GM23338 (cell line): ENCODE data around the gene RCVRN. TPM values are rescaled to one million over a fixed set of nuclear protein-coding genes. Genes with fewer than 3 reads are reported as not detected.

ENCODE experiments used
- ATAC-seq: fragments of 200-7000 bp; cut with Tn5 transposase; 3 replicates; pipeline ENCODE4 v1.9.1; 2020
- DNase-seq: peaks from one replicate; pipeline ENCODE4 v3.0.0-alpha.2; 2015; ENCODE audit warnings: low spot score
- H2AFZ ChIP-seq: fragments of 200-600 bp; sonication (generic); 2 replicates; pipeline ENCODE4 v1.8.0; 2016; ENCODE audit warnings: antibody characterized with exemption, mild to moderate bottlenecking, moderate library complexity
- H3F3A ChIP-seq: fragments of 200-600 bp; sonication (generic); replicated peaks from 2 replicates; pipeline ENCODE4 v1.8.0; 2017; ENCODE audit warnings: antibody characterized with exemption, mixed run types, low read depth
- H3K27ac ChIP-seq: fragments of 200-600 bp; sonication (generic); 2 replicates; pipeline ENCODE4 v1.6.1; 2016; ENCODE audit warnings: low read depth
- H3K27me3 ChIP-seq: fragments of 200-600 bp; sonication (generic); 2 replicates; pipeline ENCODE4 v1.8.0; 2016; ENCODE audit warnings: mild to moderate bottlenecking, mixed run types, moderate library complexity; ENCODE audit not compliant: insufficient read depth
- H3K36me3 ChIP-seq: fragments of 200-600 bp; sonication (generic); 2 replicates; pipeline ENCODE4 v1.8.0; 2016; ENCODE audit warnings: mild to moderate bottlenecking; ENCODE audit not compliant: insufficient read depth
- H3K4me1 ChIP-seq: fragments of 200-600 bp; sonication (generic); 2 replicates; pipeline ENCODE4 v1.8.0; 2016; ENCODE audit warnings: mild to moderate bottlenecking, moderate library complexity; ENCODE audit not compliant: insufficient read depth
- H3K4me2 ChIP-seq: fragments of 200-600 bp; sonication (generic); 2 replicates; pipeline ENCODE4 v1.7.1; 2017; ENCODE audit warnings: mixed run types
- H3K4me3 ChIP-seq: fragments of 200-600 bp; sonication (generic); 2 replicates; pipeline ENCODE4 v1.6.1; 2016; ENCODE audit warnings: mixed run types
- H3K79me2 ChIP-seq: fragments of 200-600 bp; sonication (generic); replicated peaks from 2 replicates; pipeline ENCODE4 v1.8.0; 2017; ENCODE audit warnings: mild to moderate bottlenecking; ENCODE audit not compliant: insufficient read depth
- H3K9me2 ChIP-seq: fragments of 200-600 bp; sonication (generic); 2 replicates; pipeline ENCODE4 v1.8.0; 2017; ENCODE audit not compliant: insufficient read depth
- H4K20me1 ChIP-seq: fragments of 200-600 bp; sonication (generic); replicated peaks from 2 replicates; pipeline ENCODE4 v1.8.0; 2017; ENCODE audit warnings: mild to moderate bottlenecking; ENCODE audit not compliant: insufficient read depth
- H3K27ac Mint-ChIP-seq: 2 replicates; pipeline ENCODE4 v1.8.0; 2020; ENCODE audit warnings: inconsistent platforms, mild to moderate bottlenecking, moderate library complexity, mixed read lengths
- H3K27me3 Mint-ChIP-seq: 3 replicates; pipeline ENCODE4 v1.8.0; 2022; ENCODE audit warnings: low read depth, mild to moderate bottlenecking, moderate library complexity, mixed read lengths, inconsistent platforms; ENCODE audit not compliant: insufficient read depth, poor library complexity
- H3K36me3 Mint-ChIP-seq: 3 replicates; pipeline ENCODE4 v1.8.0; 2021; ENCODE audit warnings: low read depth, mild to moderate bottlenecking, inconsistent platforms, moderate library complexity, mixed read lengths
- H3K4me1 Mint-ChIP-seq: 3 replicates; pipeline ENCODE4 v1.8.0; 2020; ENCODE audit warnings: mild to moderate bottlenecking, inconsistent platforms, mixed read lengths
- H3K4me3 Mint-ChIP-seq: 3 replicates; pipeline ENCODE4 v1.8.0; 2021; ENCODE audit warnings: moderate library complexity, mild to moderate bottlenecking, inconsistent platforms, mixed read lengths
- H3K9me3 Mint-ChIP-seq: 3 replicates; pipeline ENCODE4 v1.8.0; 2020; ENCODE audit warnings: moderate library complexity, mild to moderate bottlenecking, inconsistent platforms, mixed read lengths
- CREB1 ChIP-seq: fragments of 250-450 bp; sonication (Bioruptor Pico); IDR thresholded peaks from 2 replicates; pipeline ENCODE4 v1.5.0; 2020; ENCODE audit warnings: low read depth, mild to moderate bottlenecking, moderate library complexity
- EZH2 ChIP-seq: fragments of 200-600 bp; sonication (generic); IDR thresholded peaks from one replicate; pipeline ENCODE4 v1.8.0; 2017; ENCODE audit warnings: antibody characterized with exemption, mild to moderate bottlenecking, low read depth; ENCODE audit not compliant: unreplicated experiment
- EZH2phosphoT487 ChIP-seq: fragments of 200-600 bp; sonication (generic); IDR thresholded peaks from one replicate; pipeline ENCODE4 v1.8.1; 2018; ENCODE audit warnings: antibody characterized with exemption; ENCODE audit not compliant: unreplicated experiment
- JUNB ChIP-seq: IDR thresholded peaks from one replicate; pipeline ENCODE4 v1.6.1; 2016; ENCODE audit warnings: antibody characterized with exemption; ENCODE audit not compliant: unreplicated experiment
- NANOG ChIP-seq: IDR thresholded peaks from 2 replicates; pipeline ENCODE4 v1.6.1; 2016; ENCODE audit warnings: antibody characterized with exemption, borderline replicate concordance
- POLR2AphosphoS5 ChIP-seq: IDR thresholded peaks from 2 replicates; pipeline ENCODE4 v1.6.1; 2016; ENCODE audit warnings: antibody characterized with exemption, low read depth
- STAT1 ChIP-seq: IDR thresholded peaks from one replicate; pipeline ENCODE4 v1.6.1; 2016; ENCODE audit warnings: antibody characterized with exemption; ENCODE audit not compliant: unreplicated experiment
- ZNF114 ChIP-seq: fragments of 250-450 bp; sonication (Bioruptor Pico); IDR thresholded peaks from 2 replicates; pipeline ENCODE4 v1.5.0; 2020; ENCODE audit warnings: mild to moderate bottlenecking, moderate library complexity
- ZNF331 ChIP-seq: fragments of 250-450 bp; sonication (Bioruptor Pico); IDR thresholded peaks from 2 replicates; pipeline ENCODE4 v1.5.0; 2020; ENCODE audit warnings: low read depth, mild to moderate bottlenecking, moderate library complexity
- polyA plus RNA-seq: library from polyadenylated mRNA; unstranded; fragments of >200 nt; fragmentation: Nextera tagmentation; extraction: Ambion mirVana; gene quantifications from 2 replicates; pipeline ENCODE4 v1.2.1, GENCODE V29; 2016
- total RNA-seq: library from RNA; depleted of rRNA; stranded (reverse); fragments of >200 nt; shearing (Covaris generic); gene quantifications from 2 replicates; pipeline ENCODE4 v1.2.3, GENCODE V29; 2014
- TF ChIP-seq, protein P1 (sequence below): IDR thresholded peaks from 2 replicates; pipeline ENCODE4 v1.6.1; 2016; ENCODE audit warnings: antibody characterized with exemption
- TF ChIP-seq, protein P2 (sequence below): fragments of 250-450 bp; sonication (Bioruptor Pico); IDR thresholded peaks from 2 replicates; pipeline ENCODE4 v1.5.0; 2020; ENCODE audit warnings: mild to moderate bottlenecking, moderate library complexity
- TF ChIP-seq, protein P3 (sequence below), 2 experiments: fragments of 200-600 bp in 1 of 2; sonication (generic) in 1 of 2; conservative IDR thresholded peaks; 2 replicates each; pipeline versions ENCODE4 v1.5.1 to v1.6.1; 2016 to 2017; ENCODE audit warnings: antibody characterized with exemption in 2 of 2, low read depth in 2 of 2, mild to moderate bottlenecking in 2 of 2, moderate library complexity in 1 of 2

RCVRN gene
- total and polyA plus RNA-seq, 2 experiments from 2014 or later, result not detected

DNA sequence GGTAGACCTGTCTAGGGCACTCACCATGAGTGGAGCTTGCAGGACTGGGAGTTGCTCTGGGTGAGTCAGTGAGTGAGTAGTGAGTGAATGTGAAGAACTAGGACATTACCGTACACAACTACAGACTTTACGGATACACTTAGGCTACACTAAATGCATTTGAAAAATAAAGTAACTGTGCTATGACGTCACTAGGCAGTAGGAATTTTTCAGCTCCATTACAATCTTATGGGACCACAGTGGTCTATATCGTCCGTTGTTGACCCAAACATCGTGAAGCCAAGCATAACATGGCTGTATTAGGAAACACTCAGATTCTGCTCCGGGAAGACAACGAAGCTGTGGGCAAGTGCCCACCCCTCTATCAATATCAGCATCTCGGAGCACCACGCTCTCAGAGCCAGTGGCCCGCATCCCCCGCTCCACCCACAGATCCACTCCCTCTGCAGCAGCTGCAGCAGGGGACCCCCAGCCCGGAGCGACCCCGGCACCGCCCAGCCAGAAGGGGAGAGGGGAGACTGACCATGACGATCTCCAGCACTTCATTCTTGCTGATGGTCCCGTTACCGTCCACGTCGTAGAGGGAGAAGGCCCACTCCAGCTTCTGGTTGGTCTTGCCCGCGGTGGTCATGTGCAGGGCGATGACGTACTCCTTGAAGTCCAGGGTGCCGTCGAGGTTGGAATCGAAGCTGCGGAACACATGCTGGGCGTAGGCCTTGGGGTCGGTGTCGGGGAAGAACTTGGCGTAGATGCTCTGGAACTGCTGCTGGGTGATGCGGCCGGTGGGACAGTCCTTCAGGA is 594 bp downstream of the RCVRN start:
- H2AFZ ChIP-seq, result no peak overlapping the region
- no peaks in the 10 kb centered on the region for H3F3A ChIP-seq
- H3K4me3 Mint-ChIP-seq, result no peak overlapping the region
- H3K27me3 ChIP-seq, result no peaks in the 10 kb centered on the region
- H3K27ac ChIP-seq, result no peak overlapping the region
- peaks cover 17% of the 10 kb centered on the region for H3K4me1 Mint-ChIP-seq
- no peak overlapping the region for H3K4me2 ChIP-seq
- no peaks in the 10 kb centered on the region; the same call in 2 of the 3 replicates for H3K9me3 Mint-ChIP-seq
- no peak for ATAC-seq
- no peaks in the 10 kb centered on the region; the same call in 2 of the 3 replicates for H3K36me3 Mint-ChIP-seq
- H3K27me3 Mint-ChIP-seq, result peaks cover 5% of the 10 kb centered on the region
- DNase-seq, result no peak
- H3K36me3 ChIP-seq, result no peaks in the 10 kb centered on the region
- no peak overlapping the region for H3K27ac Mint-ChIP-seq
- H3K79me2 ChIP-seq, result no peaks in the 10 kb centered on the region
- no peak overlapping the region for H3K4me3 ChIP-seq
- H3K4me1 ChIP-seq, result no peaks in the 10 kb centered on the region
- H3K9me2 ChIP-seq, result no peaks in the 10 kb centered on the region
- TF ChIP-seq EZH2 (no peak), EZH2phosphoT487 (no peak), ZNF331 (CRISPR knock-in tag) (no peak), POLR2AphosphoS5 (no peak), ZNF114 (CRISPR knock-in tag) (no peak), CREB1 (no peak), JUNB (no peak)
- TF ChIP-seq, protein P1, sequence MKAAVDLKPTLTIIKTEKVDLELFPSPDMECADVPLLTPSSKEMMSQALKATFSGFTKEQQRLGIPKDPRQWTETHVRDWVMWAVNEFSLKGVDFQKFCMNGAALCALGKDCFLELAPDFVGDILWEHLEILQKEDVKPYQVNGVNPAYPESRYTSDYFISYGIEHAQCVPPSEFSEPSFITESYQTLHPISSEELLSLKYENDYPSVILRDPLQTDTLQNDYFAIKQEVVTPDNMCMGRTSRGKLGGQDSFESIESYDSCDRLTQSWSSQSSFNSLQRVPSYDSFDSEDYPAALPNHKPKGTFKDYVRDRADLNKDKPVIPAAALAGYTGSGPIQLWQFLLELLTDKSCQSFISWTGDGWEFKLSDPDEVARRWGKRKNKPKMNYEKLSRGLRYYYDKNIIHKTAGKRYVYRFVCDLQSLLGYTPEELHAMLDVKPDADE, result no peak
- H4K20me1 ChIP-seq, result no peaks in the 10 kb centered on the region

DNA sequence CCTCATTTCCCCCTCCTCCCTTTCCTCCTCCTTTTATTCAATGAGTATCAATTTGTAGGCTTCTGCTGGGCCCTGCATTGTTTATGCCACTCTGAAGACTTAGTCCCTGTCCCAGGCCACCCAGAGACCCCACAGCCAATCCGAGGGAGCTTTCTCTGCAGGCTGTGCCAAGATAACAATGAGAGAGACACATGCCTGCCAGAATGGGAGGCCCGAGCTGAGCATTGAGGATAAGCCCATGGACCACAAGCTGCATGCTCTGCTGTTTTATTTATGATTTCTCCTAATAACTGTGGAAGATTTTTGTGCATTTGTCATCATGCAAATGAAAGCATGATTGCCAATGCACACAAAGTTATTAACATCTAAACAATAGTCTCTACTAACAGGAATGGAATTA is 3.0 kb downstream of the RCVRN start:
- DNase-seq (no peak), ATAC-seq (peak; percentile 27; the same call in 1 of the 3 replicates)
- Mint-ChIP-seq H3K27me3 (peaks cover 2% of the 10 kb centered on the region), H3K9me3 (no peaks in the 10 kb centered on the region), H3K4me3 (no peak overlapping the region), H3K27ac (no peak overlapping the region), H3K4me1 (peaks cover 6% of the 10 kb centered on the region), H3K36me3 (no peaks in the 10 kb centered on the region; the same call in 2 of the 3 replicates)
- H4K20me1 ChIP-seq, result no peaks in the 10 kb centered on the region
- no peaks in the 10 kb centered on the region for H3K79me2 ChIP-seq
- H3K36me3 ChIP-seq, result no peaks in the 10 kb centered on the region; the same call in 1 of the 2 replicates
- no peaks in the 10 kb centered on the region for H3F3A ChIP-seq
- no peaks in the 10 kb centered on the region for H3K9me2 ChIP-seq
- peak overlapping the region; percentile 52 for H2AFZ ChIP-seq
- H3K4me1 ChIP-seq, result no peaks in the 10 kb centered on the region
- H3K27ac ChIP-seq, result no peak overlapping the region
- H3K4me2 ChIP-seq, result no peak overlapping the region
- no peaks in the 10 kb centered on the region for H3K27me3 ChIP-seq
- H3K4me3 ChIP-seq, result no peak overlapping the region
- TF ChIP-seq EZH2phosphoT487, result no peak
- no peak for TF ChIP-seq STAT1
- TF ChIP-seq EZH2, result no peak
- no peak for TF ChIP-seq ZNF114 (CRISPR knock-in tag)
- TF ChIP-seq CREB1, result no peak
- TF ChIP-seq POLR2AphosphoS5, result no peak
- TF ChIP-seq, protein P2, sequence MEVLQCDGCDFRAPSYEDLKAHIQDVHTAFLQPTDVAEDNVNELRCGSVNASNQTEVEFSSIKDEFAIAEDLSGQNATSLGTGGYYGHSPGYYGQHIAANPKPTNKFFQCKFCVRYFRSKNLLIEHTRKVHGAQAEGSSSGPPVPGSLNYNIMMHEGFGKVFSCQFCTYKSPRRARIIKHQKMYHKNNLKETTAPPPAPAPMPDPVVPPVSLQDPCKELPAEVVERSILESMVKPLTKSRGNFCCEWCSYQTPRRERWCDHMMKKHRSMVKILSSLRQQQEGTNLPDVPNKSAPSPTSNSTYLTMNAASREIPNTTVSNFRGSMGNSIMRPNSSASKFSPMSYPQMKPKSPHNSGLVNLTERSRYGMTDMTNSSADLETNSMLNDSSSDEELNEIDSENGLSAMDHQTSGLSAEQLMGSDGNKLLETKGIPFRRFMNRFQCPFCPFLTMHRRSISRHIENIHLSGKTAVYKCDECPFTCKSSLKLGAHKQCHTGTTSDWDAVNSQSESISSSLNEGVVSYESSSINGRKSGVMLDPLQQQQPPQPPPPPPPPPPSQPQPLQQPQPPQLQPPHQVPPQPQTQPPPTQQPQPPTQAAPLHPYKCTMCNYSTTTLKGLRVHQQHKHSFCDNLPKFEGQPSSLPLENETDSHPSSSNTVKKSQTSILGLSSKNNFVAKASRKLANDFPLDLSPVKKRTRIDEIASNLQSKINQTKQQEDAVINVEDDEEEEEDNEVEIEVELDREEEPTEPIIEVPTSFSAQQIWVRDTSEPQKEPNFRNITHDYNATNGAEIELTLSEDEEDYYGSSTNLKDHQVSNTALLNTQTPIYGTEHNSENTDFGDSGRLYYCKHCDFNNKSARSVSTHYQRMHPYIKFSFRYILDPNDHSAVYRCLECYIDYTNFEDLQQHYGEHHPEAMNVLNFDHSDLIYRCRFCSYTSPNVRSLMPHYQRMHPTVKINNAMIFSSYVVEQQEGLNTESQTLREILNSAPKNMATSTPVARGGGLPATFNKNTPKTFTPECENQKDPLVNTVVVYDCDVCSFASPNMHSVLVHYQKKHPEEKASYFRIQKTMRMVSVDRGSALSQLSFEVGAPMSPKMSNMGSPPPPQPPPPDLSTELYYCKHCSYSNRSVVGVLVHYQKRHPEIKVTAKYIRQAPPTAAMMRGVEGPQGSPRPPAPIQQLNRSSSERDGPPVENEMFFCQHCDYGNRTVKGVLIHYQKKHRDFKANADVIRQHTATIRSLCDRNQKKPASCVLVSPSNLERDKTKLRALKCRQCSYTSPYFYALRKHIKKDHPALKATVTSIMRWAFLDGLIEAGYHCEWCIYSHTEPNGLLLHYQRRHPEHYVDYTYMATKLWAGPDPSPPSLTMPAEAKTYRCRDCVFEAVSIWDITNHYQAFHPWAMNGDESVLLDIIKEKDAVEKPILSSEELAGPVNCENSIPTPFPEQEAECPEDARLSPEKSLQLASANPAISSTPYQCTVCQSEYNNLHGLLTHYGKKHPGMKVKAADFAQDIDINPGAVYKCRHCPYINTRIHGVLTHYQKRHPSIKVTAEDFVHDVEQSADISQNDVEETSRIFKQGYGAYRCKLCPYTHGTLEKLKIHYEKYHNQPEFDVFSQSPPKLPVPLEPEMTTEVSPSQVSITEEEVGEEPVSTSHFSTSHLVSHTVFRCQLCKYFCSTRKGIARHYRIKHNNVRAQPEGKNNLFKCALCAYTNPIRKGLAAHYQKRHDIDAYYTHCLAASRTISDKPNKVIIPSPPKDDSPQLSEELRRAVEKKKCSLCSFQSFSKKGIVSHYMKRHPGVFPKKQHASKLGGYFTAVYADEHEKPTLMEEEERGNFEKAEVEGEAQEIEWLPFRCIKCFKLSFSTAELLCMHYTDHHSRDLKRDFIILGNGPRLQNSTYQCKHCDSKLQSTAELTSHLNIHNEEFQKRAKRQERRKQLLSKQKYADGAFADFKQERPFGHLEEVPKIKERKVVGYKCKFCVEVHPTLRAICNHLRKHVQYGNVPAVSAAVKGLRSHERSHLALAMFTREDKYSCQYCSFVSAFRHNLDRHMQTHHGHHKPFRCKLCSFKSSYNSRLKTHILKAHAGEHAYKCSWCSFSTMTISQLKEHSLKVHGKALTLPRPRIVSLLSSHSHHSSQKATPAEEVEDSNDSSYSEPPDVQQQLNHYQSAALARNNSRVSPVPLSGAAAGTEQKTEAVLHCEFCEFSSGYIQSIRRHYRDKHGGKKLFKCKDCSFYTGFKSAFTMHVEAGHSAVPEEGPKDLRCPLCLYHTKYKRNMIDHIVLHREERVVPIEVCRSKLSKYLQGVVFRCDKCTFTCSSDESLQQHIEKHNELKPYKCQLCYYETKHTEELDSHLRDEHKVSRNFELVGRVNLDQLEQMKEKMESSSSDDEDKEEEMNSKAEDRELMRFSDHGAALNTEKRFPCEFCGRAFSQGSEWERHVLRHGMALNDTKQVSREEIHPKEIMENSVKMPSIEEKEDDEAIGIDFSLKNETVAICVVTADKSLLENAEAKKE (CRISPR knock-in tag), result no peak
- no peak for TF ChIP-seq JUNB
- TF ChIP-seq, protein P3, sequence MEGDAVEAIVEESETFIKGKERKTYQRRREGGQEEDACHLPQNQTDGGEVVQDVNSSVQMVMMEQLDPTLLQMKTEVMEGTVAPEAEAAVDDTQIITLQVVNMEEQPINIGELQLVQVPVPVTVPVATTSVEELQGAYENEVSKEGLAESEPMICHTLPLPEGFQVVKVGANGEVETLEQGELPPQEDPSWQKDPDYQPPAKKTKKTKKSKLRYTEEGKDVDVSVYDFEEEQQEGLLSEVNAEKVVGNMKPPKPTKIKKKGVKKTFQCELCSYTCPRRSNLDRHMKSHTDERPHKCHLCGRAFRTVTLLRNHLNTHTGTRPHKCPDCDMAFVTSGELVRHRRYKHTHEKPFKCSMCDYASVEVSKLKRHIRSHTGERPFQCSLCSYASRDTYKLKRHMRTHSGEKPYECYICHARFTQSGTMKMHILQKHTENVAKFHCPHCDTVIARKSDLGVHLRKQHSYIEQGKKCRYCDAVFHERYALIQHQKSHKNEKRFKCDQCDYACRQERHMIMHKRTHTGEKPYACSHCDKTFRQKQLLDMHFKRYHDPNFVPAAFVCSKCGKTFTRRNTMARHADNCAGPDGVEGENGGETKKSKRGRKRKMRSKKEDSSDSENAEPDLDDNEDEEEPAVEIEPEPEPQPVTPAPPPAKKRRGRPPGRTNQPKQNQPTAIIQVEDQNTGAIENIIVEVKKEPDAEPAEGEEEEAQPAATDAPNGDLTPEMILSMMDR (conservative IDR thresholded peaks at IDR 0.05; ENCODE audit: low read depth in 2 of 2), result no peak
- no peak for TF ChIP-seq NANOG
- no peak for TF ChIP-seq ZNF331 (CRISPR knock-in tag)
